C4-2B (cell line): ENCODE data around the gene RYR3.

Experiments used
- H3K27ac ChIP-seq: fragments of 450-650 bp; 2 replicates; pipeline ENCODE4 v1.5.1; 2017
- CTCF ChIP-seq: fragments of 450-650 bp; conservative IDR thresholded peaks from 2 replicates; pipeline ENCODE4 v1.5.1; 2017; ENCODE audit warnings: mild to moderate bottlenecking
- ZFX ChIP-seq: fragments of 450-650 bp; IDR thresholded peaks from 2 replicates; pipeline ENCODE4 v1.6.1; 2017

The RYR3 gene

GRCh38 chr15:33678602-33679001 is 367.8 kb downstream of the RYR3 start:
- no peak overlapping the region for H3K27ac ChIP-seq
- TF ChIP-seq ZFX (no peak), CTCF (no peak)

- no peak for TF ChIP-seq ZFX
- TF ChIP-seq CTCF, result no peak
- H3K27ac ChIP-seq, result no peak overlapping the region
Measured at GRCh38 chr15:33679061-33679460, 368.3 kb downstream of the RYR3 start.

- TF ChIP-seq ZFX, result no peak
- TF ChIP-seq CTCF, result no peak
- no peak overlapping the region for H3K27ac ChIP-seq
Measured at GRCh38 chr15:33680336-33680735, 369.6 kb downstream of the RYR3 start.

- no peak overlapping the region for H3K27ac ChIP-seq
- TF ChIP-seq CTCF, result no peak
- no peak for TF ChIP-seq ZFX
Measured at GRCh38 chr15:33693166-33693800, 382.5 kb downstream of the RYR3 start.

GRCh38 chr15:33698126-33698525 is 387.4 kb downstream of the RYR3 start:
- TF ChIP-seq CTCF (no peak), ZFX (no peak)
- H3K27ac ChIP-seq, result no peak overlapping the region

GRCh38 chr15:33699145-33699544 is 388.4 kb downstream of the RYR3 start:
- TF ChIP-seq ZFX (no peak), CTCF (no peak)
- no peak overlapping the region for H3K27ac ChIP-seq

GRCh38 chr15:33699691-33700447 is 389.1 kb downstream of the RYR3 start:
- TF ChIP-seq CTCF, result no peak
- no peak for TF ChIP-seq ZFX
- no peak overlapping the region for H3K27ac ChIP-seq
